SK-N-SH (cell line): Measurements from ENCODE around the gene NEK5. TPM values are rescaled to one million over a fixed set of nuclear protein-coding genes. Genes with fewer than 3 reads are reported as not detected.
A peak's percentile ranks its signal among the peaks of the same experiment; 100 is the strongest.
"Not testable (repeated sequence)": the region's sequence is repeated elsewhere in the genome, so short reads cannot be mapped to it uniquely, and the experiment has no call there.

Experiments used
- CTCF ChIA-PET: fragments of 300-600, 350-600 bp; formaldehyde crosslinking; extraction: SDS; loops from one replicate; lab custom pipeline; 2021; lab: Yijun Ruan, JAX
- POLR2A ChIA-PET: fragments of 350-600 bp; sonication (Branson Sonifier 250); formaldehyde crosslinking; extraction: SDS; loops from one replicate; lab custom pipeline; 2020; ENCODE audit warnings: antibody characterized with exemption, inconsistent platforms; lab: Yijun Ruan, JAX
- DNase-seq: peaks from one replicate; pipeline ENCODE4 v3.0.0; 2012
- H2AFZ ChIP-seq: fragments of 200-600 bp; sonication (generic); 2 replicates; pipeline ENCODE4 v1.8.1; 2016; ENCODE audit warnings: antibody characterized with exemption, mild to moderate bottlenecking, low read depth
- H3F3A ChIP-seq: fragments of 200-600 bp; sonication (generic); replicated peaks from 2 replicates; pipeline ENCODE3; 2016; ENCODE audit warnings: antibody characterized with exemption, mild to moderate bottlenecking; ENCODE audit not compliant: insufficient read depth
- H3K27ac ChIP-seq, 2 experiments: fragments of 200-500 bp in 1 of 2; fragments of 200-600 bp in 1 of 2; sonication (Bioruptor generic) in 1 of 2; sonication (generic), shearing (Covaris generic) in 1 of 2; 2 replicates each; pipeline versions ENCODE4 v1.5.1 to v1.6.1; 2014 to 2016; ENCODE audit warnings: low read depth in 2 of 2, inconsistent platforms in 1 of 2, low read length in 1 of 2, mild to moderate bottlenecking in 1 of 2, mixed read lengths in 1 of 2
- H3K27me3 ChIP-seq: fragments of 200-600 bp; sonication (generic), shearing (Covaris generic); 2 replicates; pipeline ENCODE4 v1.6.1; 2016; ENCODE audit warnings: mixed run types; ENCODE audit not compliant: insufficient read depth
- H3K36me3 ChIP-seq, 2 experiments: fragments of 200-500 bp in 1 of 2; fragments of 200-600 bp in 1 of 2; sonication (Bioruptor generic) in 1 of 2; sonication (generic) in 1 of 2; replicated peaks in 1 of 2; 2 replicates each; pipeline versions ENCODE3 to v1.5.1; 2014 to 2016; ENCODE audit warnings: low read length in 1 of 2, mild to moderate bottlenecking in 1 of 2; ENCODE audit not compliant: insufficient read depth in 2 of 2, control insufficient read depth in 1 of 2
- H3K4me1 ChIP-seq, 2 experiments: fragments of 200-500 bp in 1 of 2; fragments of 200-600 bp in 1 of 2; sonication (Bioruptor generic) in 1 of 2; sonication (generic), shearing (Covaris generic) in 1 of 2; 2 replicates each; pipeline versions ENCODE4 v1.5.1 to v1.6.1; 2014 to 2016; ENCODE audit warnings: low read depth in 1 of 2, low read length in 1 of 2, mixed run types in 1 of 2; ENCODE audit not compliant: insufficient read depth in 2 of 2, control insufficient read depth in 1 of 2
- H3K4me2 ChIP-seq: fragments of 200-600 bp; sonication (generic), shearing (Covaris generic); 2 replicates; pipeline ENCODE4 v1.6.1; 2017; ENCODE audit warnings: mixed run types
- H3K4me3 ChIP-seq, 2 experiments: fragments of 200-500 bp in 1 of 2; fragments of 200-600 bp in 1 of 2; sonication (Bioruptor generic) in 1 of 2; sonication (generic), shearing (Covaris generic) in 1 of 2; 2 replicates each; pipeline versions ENCODE4 v1.5.1 to v1.8.1; 2014 to 2016; ENCODE audit warnings: low read depth in 2 of 2, inconsistent platforms in 1 of 2, low read length in 1 of 2, mild to moderate bottlenecking in 1 of 2, mixed read lengths in 1 of 2, moderate library complexity in 1 of 2
- H3K79me2 ChIP-seq: fragments of 200-600 bp; sonication (generic); 2 replicates; pipeline ENCODE4 v1.8.1; 2017; ENCODE audit warnings: mild to moderate bottlenecking; ENCODE audit not compliant: insufficient read depth
- H3K9ac ChIP-seq: fragments of 200-600 bp; sonication (generic); 2 replicates; pipeline ENCODE4 v1.6.1; 2017; ENCODE audit warnings: mixed run types
- H3K9me2 ChIP-seq: fragments of 200-600 bp; sonication (generic); 2 replicates; pipeline ENCODE4 v1.6.1; 2017; ENCODE audit warnings: mixed run types
- H3K9me3 ChIP-seq: fragments of 200-600 bp; sonication (generic); 2 replicates; pipeline ENCODE4 v1.6.1; 2017; ENCODE audit warnings: mixed run types, mild to moderate bottlenecking, moderate library complexity
- H4K20me1 ChIP-seq: fragments of 200-600 bp; sonication (generic); 2 replicates; pipeline ENCODE4 v1.6.1; 2017; ENCODE audit warnings: mild to moderate bottlenecking, mixed run types; ENCODE audit not compliant: insufficient read depth
- EP300 ChIP-seq, 2 experiments: IDR thresholded peaks; 2 replicates each; pipeline versions ENCODE4 v1.4.0 to v1.6.1; 2012; ENCODE audit warnings: borderline replicate concordance in 1 of 2, low read depth in 1 of 2, low read length in 1 of 2
- FOSL2 ChIP-seq: IDR thresholded peaks from 2 replicates; pipeline ENCODE4 v1.4.0; 2012; ENCODE audit warnings: low read depth, mild to moderate bottlenecking, moderate library complexity, borderline replicate concordance
- FOXM1 ChIP-seq: IDR thresholded peaks from 2 replicates; pipeline ENCODE4 v1.4.0; 2012; ENCODE audit warnings: low read depth, mild to moderate bottlenecking
- JUND ChIP-seq: IDR thresholded peaks from 2 replicates; pipeline ENCODE4 v1.4.0; 2012
- RFX5 ChIP-seq: IDR thresholded peaks from 2 replicates; pipeline ENCODE4 v1.6.1; 2012; ENCODE audit warnings: mild to moderate bottlenecking, improper control_type of control experiment, low read length
- TAF1 ChIP-seq: IDR thresholded peaks from 2 replicates; pipeline ENCODE4 v1.6.1; 2012; ENCODE audit warnings: low read depth, mild to moderate bottlenecking, low read length, moderate library complexity, borderline replicate concordance
- TCF12 ChIP-seq: IDR thresholded peaks from 2 replicates; pipeline ENCODE4 v1.4.0; 2012
- WGBS: methylation state at CpG from one replicate; pipeline ENCODE4 v1.1.6; 2017; ENCODE audit warnings: low lambda C conversion rate; 5-methylcytosine and 5-hydroxymethylcytosine counted together
- polyA plus RNA-seq, 3 experiments: library from polyadenylated mRNA; depleted of rRNA; stranded (reverse); fragments of >200 nt; gene quantifications; 2 replicates each; pipeline ENCODE4 v1.2.3, GENCODE V29; 2012
- TF ChIP-seq, protein P1 (sequence below): IDR thresholded peaks from 2 replicates; pipeline ENCODE4 v1.4.0; 2012; ENCODE audit warnings: low read depth, borderline replicate concordance

Gene NEK5
- polyA plus RNA-seq, 1 of the 3 experiments (the other 2 are of a cell fraction): 0.07 TPM

DNA sequence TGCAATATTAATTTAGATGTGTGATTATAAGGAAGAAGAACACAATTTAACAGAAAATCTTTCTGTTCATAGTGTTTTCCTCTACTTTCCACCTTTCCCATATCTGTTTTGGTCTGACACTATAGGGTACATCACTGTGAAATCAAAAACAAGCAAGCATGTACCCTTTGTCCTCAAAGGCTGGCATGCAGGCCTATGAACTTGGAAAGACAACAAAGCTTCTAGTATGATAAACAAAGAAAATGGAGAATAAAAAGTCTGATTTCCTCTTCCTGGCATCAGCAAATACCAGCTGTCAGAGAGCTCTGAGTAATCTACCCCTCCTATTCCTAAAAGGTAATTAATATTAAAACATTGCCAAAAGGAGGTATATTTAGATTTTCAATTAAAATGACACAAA, 36.1 kb upstream of the NEK5 start:
- H3K36me3 ChIP-seq: peaks cover 12 to 17% of the 10 kb centered on the region in 2 experiments
- H3F3A ChIP-seq: peaks cover 13% of the 10 kb centered on the region
- CTCF ChIA-PET: interaction anchor here (1.1 kb wide), 1 partner anchor 29 kb away, joined by 4 read pairs; no protein-coding TSS in a partner anchor
- no peaks in the 10 kb centered on the region for H3K9me3 ChIP-seq
- TF ChIP-seq FOXM1 (no peak), EP300 (IDR thresholded peaks at IDR 0.05; ENCODE audit: borderline replicate concordance in 1 of 2, low read depth in 1 of 2, low read length in 1 of 2) (no peak), TAF1 (no peak), TCF12 (no peak)
- TF ChIP-seq, protein P1, sequence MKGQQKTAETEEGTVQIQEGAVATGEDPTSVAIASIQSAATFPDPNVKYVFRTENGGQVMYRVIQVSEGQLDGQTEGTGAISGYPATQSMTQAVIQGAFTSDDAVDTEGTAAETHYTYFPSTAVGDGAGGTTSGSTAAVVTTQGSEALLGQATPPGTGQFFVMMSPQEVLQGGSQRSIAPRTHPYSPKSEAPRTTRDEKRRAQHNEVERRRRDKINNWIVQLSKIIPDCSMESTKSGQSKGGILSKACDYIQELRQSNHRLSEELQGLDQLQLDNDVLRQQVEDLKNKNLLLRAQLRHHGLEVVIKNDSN: no peak
- H3K4me1 ChIP-seq: 0 out of 4 replicates have a peak, but pooled peaks cover 0 to 9% of the 10 kb centered on the region in 2 experiments
- H4K20me1 ChIP-seq: no peaks in the 10 kb centered on the region
- no peak overlapping the region for H2AFZ ChIP-seq
- H3K9me2 ChIP-seq: no peaks in the 10 kb centered on the region
- no peak overlapping the region for H3K4me3 ChIP-seq
- POLR2A ChIA-PET: no interaction called here
- H3K27me3 ChIP-seq: no peaks in the 10 kb centered on the region
- no peak for DNase-seq
- H3K27ac ChIP-seq: no peak overlapping the region
- H3K9ac ChIP-seq: no peak overlapping the region
- no peak overlapping the region for H3K4me2 ChIP-seq
- H3K79me2 ChIP-seq: no peaks in the 10 kb centered on the region

DNA sequence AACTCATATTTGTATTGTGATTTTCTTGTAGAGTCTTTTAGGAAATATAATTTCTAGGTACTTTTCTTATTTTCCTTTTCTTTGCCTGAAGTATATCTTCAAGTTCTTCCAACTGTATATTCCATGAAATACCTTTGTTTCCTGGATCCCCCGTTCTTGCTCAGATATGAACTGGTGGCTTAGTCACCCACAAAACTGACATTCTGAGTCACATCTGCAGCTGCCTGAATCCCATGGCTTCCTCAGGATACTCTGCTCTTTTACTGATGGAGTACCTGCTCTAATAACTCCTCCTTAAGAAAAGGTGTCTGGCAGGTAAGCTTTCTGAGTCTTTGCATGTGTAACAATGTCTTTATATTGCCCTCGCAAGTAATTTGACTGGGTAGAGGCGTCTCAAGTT, 35.0 kb upstream of the NEK5 start:
- POLR2A ChIA-PET: interaction anchor here (0.6 kb wide), 1 partner anchor 21 kb away, joined by 4 read pairs; no protein-coding TSS in a partner anchor
- DNase-seq, H3K79me2 ChIP-seq, H4K20me1 ChIP-seq, H3K9me2 ChIP-seq, H3K27me3 ChIP-seq, H3K27ac ChIP-seq, H3K9me3 ChIP-seq, H2AFZ ChIP-seq, H3K4me3 ChIP-seq, H3K4me1 ChIP-seq, CTCF ChIA-PET, H3K9ac ChIP-seq: not testable (repeated sequence)
- 0 out of 2 replicates have a peak overlapping the region, but pooled peaks have one; percentile 21 for H3K4me2 ChIP-seq
- H3K36me3 ChIP-seq: peaks cover 3 to 10% of the 10 kb centered on the region in 2 experiments
- 69% methylated on average over 3 of the region's 3 CpGs for WGBS
- peaks cover 13% of the 10 kb centered on the region for H3F3A ChIP-seq
- peak; percentile 22; the same call in 1 of the 2 replicates for TF ChIP-seq FOSL2

DNA sequence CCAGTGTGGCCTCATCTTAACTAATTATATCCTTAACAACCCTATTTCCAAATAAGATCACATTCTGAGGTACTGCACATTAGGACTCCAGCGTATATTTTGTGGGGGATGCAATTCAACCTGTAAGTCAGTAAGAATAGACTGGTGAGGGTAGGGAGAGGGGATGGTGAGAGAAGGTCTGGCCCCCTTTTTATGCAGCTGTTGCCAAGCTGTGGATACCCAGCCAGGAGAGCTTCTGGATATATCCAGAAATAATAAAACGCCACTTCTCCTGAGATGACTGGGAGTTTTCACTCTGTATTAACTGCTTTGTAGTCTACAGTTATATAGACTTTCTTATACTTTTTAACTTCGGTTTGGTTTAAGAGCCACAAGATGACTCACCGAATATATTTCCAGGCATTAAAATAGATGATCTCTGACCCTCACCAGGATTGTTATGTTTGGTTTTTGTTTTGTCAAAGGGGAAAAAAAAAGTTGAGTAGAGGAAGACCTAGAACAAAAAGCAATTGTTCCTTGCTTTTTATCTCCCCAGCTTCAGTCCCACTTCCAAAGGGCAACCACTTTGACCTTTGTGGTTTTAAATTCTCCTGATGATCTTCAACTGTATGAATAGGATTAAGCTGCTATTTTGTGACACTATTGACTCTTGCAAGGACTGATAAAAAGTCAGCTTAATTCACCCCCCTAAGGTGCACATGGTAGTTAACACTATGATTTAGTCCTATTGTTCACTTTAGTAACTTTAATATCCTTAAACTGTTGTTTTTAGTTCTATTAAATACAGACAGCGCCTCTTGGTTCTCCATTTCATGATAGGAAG, 33.6 kb upstream of the NEK5 start:
- no peak for DNase-seq
- POLR2A ChIA-PET: no interaction called here
- 0 out of 2 replicates have a peak, but pooled peaks cover 6% of the 10 kb centered on the region for H3K79me2 ChIP-seq
- peaks cover 15% of the 10 kb centered on the region for H3F3A ChIP-seq
- H3K4me3 ChIP-seq: no peak overlapping the region
- peak overlapping the region in 1 of 2 experiments; percentile 66; a peak in 2 of 4 replicates for H3K27ac ChIP-seq
- TF ChIP-seq FOSL2 (peak; percentile 45; the same call in 1 of the 2 replicates), RFX5 (no peak), JUND (peak; percentile 38)
- TF ChIP-seq, all 33 proteins: peak for 2
- CTCF ChIA-PET: no interaction called here
- Histone ChIP-seq H3K36me3 (peaks cover 0 to 6% of the 10 kb centered on the region in 2 experiments), H4K20me1 (no peaks in the 10 kb centered on the region), H3K4me1 (peaks cover 3 to 10% of the 10 kb centered on the region in 2 experiments; a peak in 2 of 4 replicates), H3K27me3 (no peaks in the 10 kb centered on the region), H3K9me3 (no peaks in the 10 kb centered on the region), H3K4me2 (peak overlapping the region; percentile 45; the same call in 1 of the 2 replicates), H3K9ac (no peak overlapping the region), H3K9me2 (no peaks in the 10 kb centered on the region), H2AFZ (no peak overlapping the region)
- 63% methylated on average over 5 of the region's 5 CpGs for WGBS
